Measurements from ENCODE around the gene MED16. TPM values are rescaled to one million over a fixed set of nuclear protein-coding genes. Genes with fewer than 3 reads are reported as not detected.

The MED16 gene
- total and polyA plus RNA-seq, 2 of the 4 experiments (the other 2 are of a cell fraction) = 8.1 to 40.2 TPM

GRCh38 chr19:852136-853013 lies 40.6 kb downstream of the MED16 start, which contains the start of gene ELANE:
Gene ELANE (plus strand): TSS chr19:852303. CDS start chr19:852329, 26 bp downstream.
- peak within 1 kb of the TSS; percentile 90; the same call in 1 of the 2 replicates for H3K27ac ChIP-seq (ENCODE audit: insufficient read depth, low read length)
- no peaks in the 10 kb centered on the region for H4K20me1 ChIP-seq (ENCODE audit: insufficient read depth, low read length)
- no peak within 1 kb of the TSS for H2BK120ac ChIP-seq (ENCODE audit: low read depth, low read length)
- no peak within 1 kb of the TSS for H3K23ac ChIP-seq (ENCODE audit: low read depth, low read length)
- no peaks in the 10 kb centered on the region for H3K9me3 ChIP-seq (ENCODE audit: control insufficient read depth, insufficient read depth, low read length)
- peaks cover 6% of the 10 kb centered on the region for H3K4me1 ChIP-seq (ENCODE audit: control insufficient read depth, insufficient read depth, low read length)
- no peak within 1 kb of the TSS; the same call in 1 of the 2 replicates for H3K4me2 ChIP-seq (ENCODE audit: low read depth, low read length)
- H2BK15ac ChIP-seq (ENCODE audit: low read depth, low read length) = peak within 1 kb of the TSS; percentile 50; the same call in 1 of the 3 replicates
- no TSS peak for BruUV-seq (replicated peaks)
- dilution Hi-C loops (cut with HindIII; ENCODE audit: low sequenced_read_pairs, unreplicated experiment) = no loop called here
- H3K56ac ChIP-seq (ENCODE audit: extremely low read depth, insufficient read depth, low read length) = no peak within 1 kb of the TSS
- no peaks in the 10 kb centered on the region for H3K36me3 ChIP-seq (ENCODE audit: control insufficient read depth, insufficient read depth, low read length)
- H2AFZ ChIP-seq (replicated peaks; ENCODE audit: low read length, poor library complexity) = no peak within 1 kb of the TSS
- H3K4ac ChIP-seq (ENCODE audit: low read depth, low read length) = no peak within 1 kb of the TSS
- H3K79me1 ChIP-seq (ENCODE audit: low read depth in 1 of 2, low read length in 2 of 2) = no peaks in the 10 kb centered on the region
- H3K14ac ChIP-seq (replicated peaks; ENCODE audit: low read depth, low read length) = no peak within 1 kb of the TSS
- peak within 1 kb of the TSS in 1 of 2 experiments; percentile 54; a peak in 1 of 4 replicates for H4K8ac ChIP-seq (ENCODE audit: low read depth in 2 of 2, low read length in 2 of 2)
- no peak within 1 kb of the TSS; the same call in 1 of the 2 replicates for H3K18ac ChIP-seq (ENCODE audit: low read depth, low read length)
- ATAC-seq (ENCODE audit: low read depth) (no peak), DNase-seq (no peak)
- H2BK20ac ChIP-seq (ENCODE audit: low read depth, low read length) = no peak within 1 kb of the TSS
- WGBS, 2 experiments (ENCODE audit: extremely low coverage in 2 of 2, insufficient read length in 1 of 2) = 68% methylated on average over 8 of the region's 55 CpGs; no CpG with 5 or more reads in 1 of the 2 experiments
- no peak within 1 kb of the TSS for H3K9ac ChIP-seq (ENCODE audit: low read depth, low read length)
- H4K5ac ChIP-seq (ENCODE audit: low read depth, low read length) = no peak within 1 kb of the TSS; the same call in 1 of the 2 replicates
- H2AK9ac ChIP-seq (replicated peaks; ENCODE audit: low read depth, low read length, poor library complexity) = no peak within 1 kb of the TSS
- H3K4me3 ChIP-seq (ENCODE audit: insufficient read depth, low read depth, low read length) = no peak within 1 kb of the TSS
- ChIA-PET CTCF (no interaction called here), POLR2A (ENCODE audit: unreplicated experiment) (no interaction called here)
- H2AK5ac ChIP-seq (ENCODE audit: low read depth, low read length) = no peak within 1 kb of the TSS; the same call in 1 of the 2 replicates
- no peak within 1 kb of the TSS for H4K91ac ChIP-seq (ENCODE audit: insufficient read depth, low read depth, low read length)
- intact Hi-C loops (cut with micrococcal nuclease) = no loop called here
- in situ Hi-C loops (cut with MboI; ENCODE audit: low sequenced_read_pairs) = no loop called here
- H2BK5ac ChIP-seq (ENCODE audit: low read depth, low read length, poor library complexity, severe bottlenecking) = no peak within 1 kb of the TSS
- H3K9me1 ChIP-seq (ENCODE audit: insufficient read depth, low read length) = no peaks in the 10 kb centered on the region
- TF ChIP-seq CTCF (conservative IDR thresholded peaks at IDR 0.05; ENCODE audit: low read depth, low read length) = no peak
- TF ChIP-seq RCOR1 (IDR thresholded peaks at IDR 0.05; ENCODE audit: insufficient replicate concordance, low read length) = no peak
- no peak for TF ChIP-seq POLR2A (IDR thresholded peaks at IDR 0.05; ENCODE audit: low read depth, low read length)
- TF ChIP-seq USF2 (IDR thresholded peaks at IDR 0.05; ENCODE audit: low read depth, low read length) = no peak
- TF ChIP-seq FOS (IDR thresholded peaks at IDR 0.05; ENCODE audit: low read depth, low read length) = no peak
- TF ChIP-seq ELK1 (IDR thresholded peaks at IDR 0.05; ENCODE audit: borderline replicate concordance, low read depth, low read length) = no peak
- TF ChIP-seq RFX5 (IDR thresholded peaks at IDR 0.05; ENCODE audit: low read depth, low read length) = no peak
- no peak for TF ChIP-seq NFE2L2 (IDR thresholded peaks at IDR 0.05; ENCODE audit: low read depth, low read length)
- no peak for TF ChIP-seq SMC3 (IDR thresholded peaks at IDR 0.05; ENCODE audit: low read depth, low read length)
- no peak for TF ChIP-seq CEBPB (IDR thresholded peaks at IDR 0.05; ENCODE audit: low read depth, low read length)
- H3K27me3 ChIP-seq (ENCODE audit: control insufficient read depth, insufficient read depth, low read length) = peaks cover 4% of the 10 kb centered on the region; the same call in 1 of the 2 replicates

All from IMR-90 (cell line).